Right cardiac atrium (tissue), 5 donors: Measurements from ENCODE around the gene SH3TC2. TPM values are rescaled to one million over a fixed set of nuclear protein-coding genes. Genes with fewer than 3 reads are reported as not detected.
A peak's percentile ranks its signal among the peaks of the same experiment; 100 is the strongest.

Experiments used
- ATAC-seq, 2 donors: fragments of 200-7000 bp; cut with Tn5 transposase; one replicate each; pipeline versions ENCODE4 v1.8.0 to v1.9.1; 2020; ENCODE audit warnings: moderate library complexity in 2 of 2, mild to moderate bottlenecking in 1 of 2
- DNase-seq, 3 donors: peaks; one replicate each; pipeline ENCODE4 v3.0.0-alpha.2; 2020
- H3K27ac ChIP-seq: one replicate; pipeline ENCODE4 v1.5.1; 2013; ENCODE audit warnings: mild to moderate bottlenecking, low read length, control low read depth, moderate library complexity
- H3K27me3 ChIP-seq: one replicate; pipeline ENCODE4 v1.6.1; 2013; ENCODE audit not compliant: control insufficient read depth, insufficient read depth
- H3K4me1 ChIP-seq: one replicate; pipeline ENCODE4 v1.6.1; 2013; ENCODE audit warnings: low read length; ENCODE audit not compliant: control insufficient read depth, insufficient read depth
- H3K4me3 ChIP-seq: one replicate; pipeline ENCODE4 v1.5.1; 2013; ENCODE audit warnings: low read length, control low read depth
- H3K9me3 ChIP-seq: one replicate; pipeline ENCODE4 v1.6.1; 2013; ENCODE audit warnings: low read length; ENCODE audit not compliant: control insufficient read depth
- WGBS: extraction: QIAGEN DNeasy Blood & Tissue Kit; methylation state at CpG from one replicate; pipeline ENCODE4 v1.1.7; 2013; 5-methylcytosine and 5-hydroxymethylcytosine counted together
- intact Hi-C, 4 donors: fragments of 100-400 bp; cut with DNase I; formaldehyde crosslinking; loops; one replicate each; pipeline versions ENCODE4 v1.11.0 to v1.14.0; 2022 to 2023
- polyA plus RNA-seq: library from polyadenylated mRNA; stranded (reverse); fragments of 200-250 nt; gene quantifications from one replicate; pipeline ENCODE4 v1.2.3, GENCODE V29; 2013
- total RNA-seq, 4 donors: library from RNA; stranded (reverse); fragmentation: NEBNext Ultra II Directional; extraction: Animal tissue kit (Norgen Biotek cat#: 25700); gene quantifications; one replicate each; pipeline ENCODE4 v1.2.1, GENCODE V29; 2021
- donor health status: healthy with polysubstance abuse.
- donor health status: DM: no; HTN: yes; CAD: no.
- donor health status: DM: no; HTN: no; CAD: no.
- donor health status: DM: no; HTN: yes; CAD: no; lungs with severe emphysema.
- donor health status: DM: yes; HTN: yes; CAD: no.

The SH3TC2 gene
- total and polyA plus RNA-seq, 5 donors: 4.9 to 17.9 (median 12.4) TPM

DNA sequence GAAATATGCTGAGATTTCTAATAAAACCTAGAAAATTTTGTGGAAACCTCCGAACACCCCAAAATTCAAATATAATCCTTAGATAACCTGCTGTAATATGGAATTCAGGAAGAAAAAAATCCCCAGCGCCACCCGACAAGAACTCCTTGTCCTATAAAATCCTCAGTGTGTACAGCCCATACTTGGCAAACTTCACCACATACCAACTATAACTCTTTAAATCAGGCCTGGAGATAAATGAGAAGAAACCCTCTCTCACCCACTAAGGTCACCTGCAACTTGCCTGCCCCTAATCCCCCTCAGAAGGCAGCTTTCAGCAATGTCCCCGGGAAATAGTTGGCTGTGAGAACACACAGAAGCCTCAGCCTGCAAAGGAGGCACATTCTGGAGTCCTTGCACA lies 90.5 kb downstream of the SH3TC2 start:
- peak in 1 of 2 donors; percentile 25 for ATAC-seq
- intact Hi-C loops: no loop called here
- Histone ChIP-seq H3K4me3 (no peak overlapping the region), H3K27me3 (no peaks in the 10 kb centered on the region), H3K27ac (peak overlapping the region; percentile 70), H3K4me1 (peaks cover 15% of the 10 kb centered on the region), H3K9me3 (no peaks in the 10 kb centered on the region)
- DNase-seq: no peak
- WGBS: 74% methylated on average over 4 of the region's 4 CpGs

DNA sequence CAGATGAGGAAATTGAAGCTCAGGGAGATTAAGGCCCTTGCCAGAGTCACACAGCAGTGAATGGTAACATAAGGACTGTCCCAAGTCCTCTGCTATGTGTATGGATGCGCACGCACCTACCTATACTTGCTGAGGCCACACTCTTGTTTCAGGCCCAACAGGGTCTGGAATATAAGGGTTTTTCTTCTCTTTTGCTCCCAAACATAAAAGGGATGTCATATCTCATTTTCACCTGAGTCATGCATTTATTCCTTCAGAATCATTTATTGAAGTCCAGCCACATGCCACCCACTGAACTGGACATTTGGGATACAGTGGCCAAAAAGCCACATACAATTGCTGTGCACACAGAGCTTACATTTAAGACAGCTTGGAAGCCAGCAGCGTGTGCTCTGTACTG lies 92.0 kb downstream of the SH3TC2 start:
- Histone ChIP-seq H3K9me3 (no peaks in the 10 kb centered on the region), H3K27ac (no peak overlapping the region), H3K27me3 (no peaks in the 10 kb centered on the region), H3K4me1 (peaks cover 15% of the 10 kb centered on the region), H3K4me3 (no peak overlapping the region)
- DNase-seq (no peak), ATAC-seq (no peak)
- 95% methylated on average over 3 of the region's 3 CpGs for WGBS
- intact Hi-C loops: no loop called here

DNA sequence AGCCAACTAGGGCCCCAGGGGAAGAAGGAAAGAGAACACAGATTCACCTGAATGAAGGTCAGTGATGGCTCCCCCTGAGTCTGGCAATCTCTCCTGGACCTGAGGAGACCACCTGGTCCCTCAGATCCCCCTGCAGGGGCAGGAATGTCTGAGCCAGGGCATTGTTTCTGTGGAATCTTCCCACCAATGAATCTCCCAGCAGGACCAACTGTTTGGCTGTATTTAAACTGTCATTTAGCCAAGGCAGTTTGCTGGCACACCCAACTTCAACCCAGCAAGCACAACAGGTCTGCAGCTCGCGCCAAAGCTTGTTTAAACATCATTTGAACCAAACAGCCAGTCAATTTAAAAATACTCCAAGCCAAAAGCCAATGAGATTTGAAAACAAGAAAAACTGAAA lies 92.6 kb downstream of the SH3TC2 start:
- Histone ChIP-seq H3K4me3 (no peak overlapping the region), H3K27me3 (no peaks in the 10 kb centered on the region), H3K4me1 (peaks cover 15% of the 10 kb centered on the region), H3K9me3 (no peaks in the 10 kb centered on the region), H3K27ac (peak overlapping the region; percentile 81)
- peak in 1 of 2 donors; percentile 30 for ATAC-seq
- intact Hi-C loops: no loop called here
- peak in 1 of 3 donors; percentile 59 for DNase-seq
- WGBS: 59% methylated on average over 2 of the region's 2 CpGs

DNA sequence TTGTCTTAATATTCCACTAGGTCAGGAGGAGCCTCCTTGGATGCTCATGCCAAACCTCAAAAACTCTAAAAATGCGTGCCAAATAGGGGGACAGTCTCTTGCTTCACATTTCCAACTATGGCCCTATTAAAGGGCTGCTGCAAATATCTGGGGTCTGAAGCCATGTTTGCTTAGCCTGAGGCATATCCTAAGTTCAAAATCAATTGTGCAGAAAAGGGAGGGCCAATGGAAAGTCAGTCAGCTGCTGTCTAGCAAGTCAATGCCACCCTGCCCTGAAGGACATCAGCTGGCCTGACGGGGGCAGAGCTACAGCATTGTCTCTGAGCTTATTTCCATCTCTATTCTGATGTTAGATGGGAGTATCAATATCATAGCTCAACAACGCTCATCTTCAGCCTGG lies 93.6 kb downstream of the SH3TC2 start:
- no peaks in the 10 kb centered on the region for H3K27me3 ChIP-seq
- no peak overlapping the region for H3K27ac ChIP-seq
- peaks cover 15% of the 10 kb centered on the region for H3K4me1 ChIP-seq
- DNase-seq (no peak), ATAC-seq (no peak)
- H3K4me3 ChIP-seq: no peak overlapping the region
- no peaks in the 10 kb centered on the region for H3K9me3 ChIP-seq
- whole genome bisulfite sequencing: 61% methylated on average over 3 of the region's 3 CpGs
- intact Hi-C loops: loop anchor here in 2 of 4 donors (10.0 kb wide), 2 partner anchors 144 to 224 kb away; partner anchors contain the start of gene ADRB2 (in 1 of the 2)

DNA sequence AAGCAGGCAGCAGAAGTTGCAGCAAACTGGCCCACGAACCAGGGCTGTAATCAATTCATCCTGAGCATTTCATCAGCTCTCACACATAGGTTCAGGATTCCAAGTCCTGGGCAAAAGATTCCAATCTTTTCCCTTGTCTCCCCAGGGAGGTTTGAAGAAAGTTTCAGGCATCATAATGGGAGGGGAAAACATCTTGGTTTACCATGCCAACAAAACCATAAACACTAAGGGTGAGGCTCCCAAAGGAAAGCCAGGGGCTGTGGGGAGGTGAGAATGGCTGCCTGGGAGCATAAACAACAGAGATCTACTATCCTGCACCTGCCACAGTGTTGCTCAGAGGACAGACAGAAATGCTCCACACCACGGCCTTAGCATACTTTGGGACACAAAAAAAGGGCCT lies 94.6 kb downstream of the SH3TC2 start:
- H3K9me3 ChIP-seq: no peaks in the 10 kb centered on the region
- H3K4me3 ChIP-seq: no peak overlapping the region
- no peaks in the 10 kb centered on the region for H3K27me3 ChIP-seq
- peaks cover 13% of the 10 kb centered on the region for H3K4me1 ChIP-seq
- H3K27ac ChIP-seq: no peak overlapping the region
- ATAC-seq (no peak), DNase-seq (no peak)
- intact Hi-C loops: loop anchor here in 2 of 4 donors (10.0 kb wide), 2 partner anchors 144 to 224 kb away; partner anchors contain the start of gene ADRB2 (in 1 of the 2)
- 88% methylated on average over 2 of the region's 2 CpGs for WGBS

DNA sequence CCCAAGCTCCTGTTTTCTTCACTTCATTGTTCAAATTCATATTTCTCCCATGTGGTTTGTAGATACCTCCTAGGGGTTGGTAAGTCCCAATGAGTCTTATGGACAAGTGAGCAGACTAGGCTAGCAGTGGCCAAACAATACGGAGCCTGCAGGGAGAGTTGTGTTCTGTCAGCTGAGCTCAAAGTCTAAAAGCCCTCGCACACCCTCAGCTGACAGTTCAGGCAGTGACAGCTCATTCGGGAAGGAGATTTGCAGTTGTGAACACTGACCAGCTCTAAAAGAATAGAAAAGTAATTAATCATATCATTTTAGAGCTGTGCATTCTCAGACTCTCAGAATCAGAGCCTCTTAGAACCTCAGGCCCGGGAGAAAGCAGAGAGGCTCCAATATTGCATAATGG lies 95.1 kb downstream of the SH3TC2 start:
- peak overlapping the region; percentile 53 for H3K27ac ChIP-seq
- no peak overlapping the region for H3K4me3 ChIP-seq
- H3K4me1 ChIP-seq: peaks cover 12% of the 10 kb centered on the region
- H3K27me3 ChIP-seq: no peaks in the 10 kb centered on the region
- H3K9me3 ChIP-seq: no peaks in the 10 kb centered on the region
- DNase-seq (no peak), ATAC-seq (no peak)
- 59% methylated on average over 4 of the region's 4 CpGs for WGBS
- intact Hi-C loops: loop anchor here in 2 of 4 donors (10.0 kb wide), 2 partner anchors 143 to 223 kb away; partner anchors contain the start of gene ADRB2 (in 1 of the 2)

DNA sequence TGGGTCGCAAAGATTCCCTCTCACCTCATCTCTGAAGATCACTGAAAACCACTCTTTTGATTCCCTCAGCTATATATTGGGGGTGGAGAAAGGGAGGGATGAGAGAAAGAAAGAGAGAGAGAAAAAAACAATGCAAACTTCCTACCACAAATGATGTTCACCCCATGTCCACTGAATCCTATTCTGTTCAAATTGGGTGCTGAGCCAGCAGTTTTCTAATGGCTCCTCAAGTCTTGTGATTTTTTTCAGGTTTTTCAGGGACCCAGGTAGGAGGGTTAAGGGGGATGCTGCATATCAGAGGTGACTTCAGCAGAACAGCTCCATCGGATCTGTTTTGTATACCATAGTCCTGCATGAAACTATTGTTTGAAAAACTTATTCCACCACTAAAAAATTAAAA lies 95.9 kb downstream of the SH3TC2 start:
- Histone ChIP-seq H3K27me3 (no peaks in the 10 kb centered on the region), H3K9me3 (no peaks in the 10 kb centered on the region), H3K4me3 (no peak overlapping the region), H3K4me1 (peaks cover 8% of the 10 kb centered on the region), H3K27ac (no peak overlapping the region)
- ATAC-seq: no peak
- WGBS: 97% methylated on average over 2 of the region's 2 CpGs
- intact Hi-C loops: loop anchor here in 2 of 4 donors (10.0 kb wide), 2 partner anchors 142 to 222 kb away; partner anchors contain the start of gene ADRB2 (in 1 of the 2)
- no peak for DNase-seq

DNA sequence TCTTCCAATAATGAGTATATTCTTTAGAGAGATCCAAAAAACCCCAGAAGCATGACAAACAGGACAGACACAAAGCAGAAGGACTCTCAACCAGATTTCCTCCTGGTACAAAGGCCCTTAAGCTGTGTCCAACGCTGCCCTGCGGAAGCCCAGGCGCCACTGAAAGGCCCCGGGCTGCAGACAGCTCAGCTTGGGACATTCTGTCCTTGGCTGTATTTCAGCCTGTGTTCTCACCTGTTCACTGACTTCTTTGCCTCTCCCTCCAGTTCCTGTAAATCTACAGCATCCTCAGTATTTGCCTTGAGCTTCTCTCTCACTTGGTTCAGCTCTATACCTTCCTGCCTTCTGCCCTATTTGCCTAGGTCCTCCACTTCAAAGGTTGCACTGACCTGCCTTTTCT lies 96.5 kb downstream of the SH3TC2 start:
- H3K4me1 ChIP-seq: peaks cover 8% of the 10 kb centered on the region
- H3K4me3 ChIP-seq: no peak overlapping the region
- H3K9me3 ChIP-seq: no peaks in the 10 kb centered on the region
- no peaks in the 10 kb centered on the region for H3K27me3 ChIP-seq
- DNase-seq (no peak), ATAC-seq (no peak)
- peak overlapping the region; percentile 77 for H3K27ac ChIP-seq
- 77% methylated on average over 4 of the region's 4 CpGs for WGBS
- intact Hi-C loops: loop anchor here in 2 of 4 donors (10.0 kb wide), 2 partner anchors 142 to 222 kb away; partner anchors contain the start of gene ADRB2 (in 1 of the 2)

DNA sequence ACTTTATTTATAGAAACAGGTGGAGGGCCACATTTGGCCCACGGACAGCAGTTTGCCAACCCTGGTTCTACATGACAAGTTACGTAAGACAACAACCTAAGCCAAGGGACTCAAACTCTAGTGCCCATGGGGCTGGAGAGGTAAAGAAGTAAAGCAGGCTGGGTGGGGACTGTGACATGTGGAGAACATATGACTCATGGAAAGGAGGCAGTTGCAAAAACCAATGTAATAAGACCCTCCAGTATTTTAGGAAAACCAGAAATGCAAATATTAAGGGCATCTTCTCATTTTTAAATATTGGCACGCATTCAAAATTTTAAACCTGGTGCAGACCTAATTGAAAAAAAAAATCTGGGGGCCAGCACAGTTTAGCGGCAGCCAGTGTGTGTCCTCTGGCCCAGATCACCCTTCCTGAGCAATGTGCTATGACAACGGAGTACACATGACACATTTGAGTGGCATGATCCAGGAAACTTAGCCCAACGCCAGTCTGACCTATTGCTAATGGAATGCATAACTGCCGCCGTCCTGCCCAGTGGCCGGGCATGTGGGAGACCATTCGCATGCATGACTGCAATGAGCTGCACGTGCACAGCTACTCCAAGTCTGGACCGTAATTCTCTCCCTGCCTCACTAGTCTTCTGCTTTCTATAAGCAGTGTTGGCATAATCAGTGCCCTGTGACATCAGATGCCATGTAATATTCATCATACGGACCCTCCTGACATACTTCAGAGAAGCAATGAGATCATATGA lies 97.2 kb downstream of the SH3TC2 start:
- Histone ChIP-seq H3K4me1 (peaks cover 8% of the 10 kb centered on the region), H3K9me3 (no peaks in the 10 kb centered on the region), H3K27ac (peak overlapping the region; percentile 77), H3K4me3 (no peak overlapping the region), H3K27me3 (no peaks in the 10 kb centered on the region)
- peak; percentile 64 to 85 (median 78) for DNase-seq
- peak; percentile 91 to 92 for ATAC-seq
- WGBS: 51% methylated on average over 13 of the region's 13 CpGs
- intact Hi-C loops: loop anchor here in 2 of 4 donors (10.0 kb wide), 2 partner anchors 141 to 221 kb away; partner anchors contain the start of gene ADRB2 (in 1 of the 2)

DNA sequence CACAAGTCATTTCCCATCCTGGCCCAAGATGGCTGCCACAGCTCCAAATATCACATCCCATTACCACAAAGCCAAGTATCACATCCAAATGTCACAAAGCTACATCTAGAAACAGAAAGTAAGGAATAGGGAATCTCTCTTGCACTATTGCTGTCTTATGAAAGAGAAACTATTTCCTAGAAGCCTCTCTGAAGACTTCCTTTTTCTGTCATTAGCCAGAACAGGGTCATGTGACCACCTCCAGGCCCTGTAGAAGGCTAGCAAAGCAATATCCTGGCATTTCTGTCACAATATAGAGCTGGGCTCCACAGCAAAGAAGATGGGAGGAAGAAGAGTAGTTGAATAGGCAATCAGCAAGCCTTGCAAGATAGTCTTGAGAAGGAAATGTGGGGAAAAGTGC lies 99.2 kb downstream of the SH3TC2 start:
- Histone ChIP-seq H3K27ac (no peak overlapping the region), H3K4me3 (no peak overlapping the region), H3K4me1 (no peaks in the 10 kb centered on the region), H3K9me3 (no peaks in the 10 kb centered on the region), H3K27me3 (no peaks in the 10 kb centered on the region)
- ATAC-seq (peak in 1 of 2 donors; percentile 5), DNase-seq (no peak)
- intact Hi-C loops: loop anchor here in 2 of 4 donors (10.0 kb wide), 2 partner anchors 139 to 219 kb away; partner anchors contain the start of gene ADRB2 (in 1 of the 2)

DNA sequence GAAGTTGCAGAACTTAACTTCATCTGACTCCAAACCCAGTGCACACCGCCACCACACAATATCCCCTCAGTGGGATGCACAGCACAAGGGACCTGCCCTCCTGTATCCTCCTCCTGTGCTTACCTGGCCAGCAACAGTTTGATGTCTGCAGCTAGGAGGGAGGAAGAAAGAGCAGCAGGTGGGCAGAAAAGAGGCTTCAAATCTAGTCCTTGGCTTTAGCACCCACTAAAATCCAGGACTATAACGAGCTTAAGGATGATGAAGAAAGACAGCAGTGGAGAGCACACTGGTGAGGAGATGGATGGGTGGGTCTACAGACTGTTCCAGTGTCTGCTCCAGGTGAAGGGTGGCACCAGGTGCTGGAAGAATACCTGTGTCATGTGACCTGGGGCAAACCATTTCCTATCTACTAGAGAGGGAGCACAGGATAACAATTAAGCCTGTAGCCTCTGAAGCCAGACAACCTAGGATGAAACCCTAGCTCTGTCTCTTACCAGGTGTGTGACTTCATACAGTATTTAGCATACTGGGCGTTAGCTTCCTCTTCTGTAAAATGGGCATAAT lies 100.0 kb downstream of the SH3TC2 start:
- H3K27ac ChIP-seq: no peak overlapping the region
- intact Hi-C loops: loop anchor here in 2 of 4 donors (10.0 kb wide), 2 partner anchors 138 to 218 kb away; partner anchors contain the start of gene ADRB2 (in 1 of the 2)
- DNase-seq: no peak
- ATAC-seq: no peak
- no peaks in the 10 kb centered on the region for H3K27me3 ChIP-seq
- no peaks in the 10 kb centered on the region for H3K4me1 ChIP-seq
- no peak overlapping the region for H3K4me3 ChIP-seq
- H3K9me3 ChIP-seq: no peaks in the 10 kb centered on the region
- WGBS: 78% methylated on average over 3 of the region's 3 CpGs
